ENCODE results near the gene CEP170B.

Gene CEP170B

DNA sequence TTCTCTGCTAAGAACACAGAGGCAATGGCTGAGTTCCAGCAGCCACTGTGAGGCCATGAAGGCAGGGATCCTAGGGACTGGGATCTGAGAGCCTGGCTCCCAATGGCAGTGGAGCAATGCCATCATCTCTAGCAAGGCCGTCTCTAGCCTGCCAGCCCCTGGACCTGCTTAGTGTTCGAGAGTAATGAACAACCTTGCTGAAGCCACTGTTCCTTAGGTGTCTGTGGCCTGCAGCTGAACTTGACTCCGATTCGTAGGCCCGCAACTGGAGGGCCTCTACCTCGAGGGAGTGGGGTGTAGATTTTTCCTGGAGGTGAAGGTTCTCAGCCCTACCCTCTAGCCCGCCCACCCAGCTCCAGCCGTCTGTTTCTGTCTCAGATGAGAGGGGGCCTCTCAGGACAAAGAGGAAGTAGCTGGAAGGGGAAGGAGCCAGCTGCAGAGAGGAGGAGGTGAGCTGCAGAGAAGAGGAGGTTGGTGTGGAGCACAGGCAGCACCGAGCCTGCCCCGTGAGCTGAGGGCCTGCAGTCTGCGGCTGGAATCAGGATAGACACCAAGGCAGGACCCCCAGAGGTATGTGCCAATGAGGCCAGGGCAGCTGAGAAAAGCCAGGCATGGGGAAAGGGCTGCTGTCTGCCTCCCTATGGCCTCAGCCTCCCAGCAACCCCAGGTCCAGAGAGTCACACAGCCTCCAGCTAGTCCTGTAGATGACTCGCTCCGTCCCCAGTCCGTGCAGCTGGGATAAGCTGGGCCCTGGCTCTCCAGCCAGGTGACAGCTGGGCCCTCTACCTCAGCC is 59.5 kb downstream of the CEP170B start, which contains the start of gene PLD4:
Gene PLD4 (plus strand): TSS at position 459 of the 793 bp plus-strand sequence. CDS start 2,262 bp downstream, outside the sequence.
- Histone ChIP-seq H3K27ac (no peak within 1 kb of the TSS), H3K4me3 (no peak within 1 kb of the TSS), H3K4me1 (no peaks in the 10 kb centered on the region), H3K27me3 (peaks cover 0 to 21% of the 10 kb centered on the region in 2 donors), H3K9me3 (no peaks in the 10 kb centered on the region), H3K36me3 (no peaks in the 10 kb centered on the region)
- no peak for TF ChIP-seq CTCF (IDR thresholded peaks at IDR 0.05)
- DNase-seq, result no peak
- intact Hi-C loops (cut with DNase I; ENCODE audit: low total_unique reads), result no loop called here

GRCh38 chr14:104925214-104925854 is 60.3 kb downstream of the CEP170B start:
- intact Hi-C loops (cut with DNase I; ENCODE audit: low total_unique reads), result no loop called here
- H3K9me3 ChIP-seq, result no peaks in the 10 kb centered on the region
- no peak for TF ChIP-seq CTCF (IDR thresholded peaks at IDR 0.05)
- DNase-seq, result no peak
- H3K4me3 ChIP-seq, result no peak overlapping the region
- no peaks in the 10 kb centered on the region for H3K36me3 ChIP-seq
- no peaks in the 10 kb centered on the region for H3K4me1 ChIP-seq
- H3K27me3 ChIP-seq, result peaks cover 0 to 21% of the 10 kb centered on the region in 2 donors
- no peak overlapping the region for H3K27ac ChIP-seq

GRCh38 chr14:104925855-104926609 is 61.0 kb downstream of the CEP170B start:
- Histone ChIP-seq H3K9me3 (no peaks in the 10 kb centered on the region), H3K27ac (no peak overlapping the region), H3K36me3 (no peaks in the 10 kb centered on the region), H3K27me3 (peaks cover 0 to 21% of the 10 kb centered on the region in 2 donors), H3K4me3 (no peak overlapping the region), H3K4me1 (no peaks in the 10 kb centered on the region)
- no peak for TF ChIP-seq CTCF (IDR thresholded peaks at IDR 0.05)
- intact Hi-C loops (cut with DNase I; ENCODE audit: low total_unique reads), result no loop called here
- no peak for DNase-seq

DNA sequence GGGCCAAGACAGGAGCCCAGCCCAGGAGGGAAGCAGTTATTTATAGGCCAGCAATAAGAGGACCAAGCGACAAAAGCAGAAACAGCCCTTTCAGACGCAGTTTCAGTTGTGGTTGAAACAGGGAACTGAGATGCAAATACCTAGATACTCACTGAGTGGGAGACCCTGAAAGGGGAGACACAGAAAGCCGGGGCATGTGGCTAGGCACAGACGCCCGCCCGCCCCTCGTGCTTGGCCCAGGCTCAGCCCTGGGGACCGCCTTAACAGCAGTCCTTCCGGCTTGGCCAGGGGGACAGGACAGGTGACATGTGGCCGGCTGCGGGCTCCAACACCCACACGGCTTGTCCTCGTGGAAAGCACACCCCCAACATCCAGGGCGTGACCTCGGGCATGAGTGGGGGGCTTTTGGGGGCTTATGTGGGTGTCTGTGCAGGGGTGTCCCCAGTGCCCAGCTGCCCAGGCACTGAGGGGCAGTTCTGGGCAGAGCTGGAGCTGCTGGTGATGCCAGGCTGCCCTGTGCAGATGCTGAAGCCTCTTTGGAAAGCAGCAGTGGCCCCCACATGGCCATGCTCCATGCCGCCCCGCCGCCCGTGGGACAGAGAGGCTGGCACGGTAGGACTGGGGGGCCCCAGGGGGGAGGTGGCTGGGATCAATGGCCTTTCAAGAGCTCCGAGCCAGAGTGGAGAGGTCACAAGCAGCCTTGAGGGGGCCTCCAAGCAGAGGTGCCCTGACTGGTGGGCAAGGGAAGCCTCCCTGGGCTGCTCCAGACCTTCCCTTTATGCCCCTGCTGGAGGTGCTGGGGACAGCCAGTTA is 61.8 kb downstream of the CEP170B start:
- intact Hi-C loops (cut with DNase I; ENCODE audit: low total_unique reads), result no loop called here
- Histone ChIP-seq H3K36me3 (no peaks in the 10 kb centered on the region), H3K4me1 (peaks cover 0 to 3% (median under 1%) of the 10 kb centered on the region in 4 donors), H3K27ac (no peak overlapping the region), H3K9me3 (no peaks in the 10 kb centered on the region), H3K27me3 (peaks cover 0 to 21% of the 10 kb centered on the region in 2 donors), H3K4me3 (no peak overlapping the region)
- no peak for TF ChIP-seq CTCF (IDR thresholded peaks at IDR 0.05)
- DNase-seq, result no peak

DNA sequence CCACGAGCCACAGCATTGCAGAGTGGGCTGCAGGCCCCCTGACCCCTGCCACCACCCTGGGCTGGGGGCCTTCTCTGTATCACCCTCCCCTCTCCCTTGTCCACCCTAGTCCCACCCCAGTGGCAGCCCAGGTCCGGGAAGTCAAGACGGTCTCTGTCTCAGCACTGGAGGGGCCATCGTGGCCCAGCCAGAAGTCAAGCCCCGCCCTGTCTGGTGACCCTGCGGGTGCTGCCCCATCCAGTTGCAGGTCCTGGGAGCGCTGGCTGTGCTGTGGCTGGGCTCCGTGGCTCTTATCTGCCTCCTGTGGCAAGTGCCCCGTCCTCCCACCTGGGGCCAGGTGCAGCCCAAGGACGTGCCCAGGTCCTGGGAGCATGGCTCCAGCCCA is 62.4 kb downstream of the CEP170B start:
- H3K4me1 ChIP-seq, result peaks cover 0 to 9% (median 7%) of the 10 kb centered on the region in 4 donors
- H3K27me3 ChIP-seq, result peaks cover 0 to 21% of the 10 kb centered on the region in 2 donors
- H3K27ac ChIP-seq, result no peak overlapping the region
- intact Hi-C loops (cut with DNase I; ENCODE audit: low total_unique reads), result no loop called here
- H3K9me3 ChIP-seq, result no peaks in the 10 kb centered on the region
- TF ChIP-seq CTCF (IDR thresholded peaks at IDR 0.05), result no peak
- H3K4me3 ChIP-seq, result no peak overlapping the region
- no peak for DNase-seq
- H3K36me3 ChIP-seq, result no peaks in the 10 kb centered on the region

All from tibial artery (tissue), 4 donors.